ENCODE measurements around the gene TMEM120B. TPM values are rescaled to one million over a fixed set of nuclear protein-coding genes. Genes with fewer than 3 reads are reported as not detected.
A peak's percentile ranks its signal among the peaks of the same experiment; 100 is the strongest.

TMEM120B gene
- total RNA-seq, 2 donors from 2014 or later, result 13.2 to 14.2 TPM

GRCh38 chr12:121791671-121792551 lies 79.4 kb downstream of the TMEM120B start:
- H3K4me3 ChIP-seq, result no peak overlapping the region
- TF ChIP-seq POLR2A (IDR thresholded peaks at IDR 0.05), result no peak
- TF ChIP-seq, protein P1, sequence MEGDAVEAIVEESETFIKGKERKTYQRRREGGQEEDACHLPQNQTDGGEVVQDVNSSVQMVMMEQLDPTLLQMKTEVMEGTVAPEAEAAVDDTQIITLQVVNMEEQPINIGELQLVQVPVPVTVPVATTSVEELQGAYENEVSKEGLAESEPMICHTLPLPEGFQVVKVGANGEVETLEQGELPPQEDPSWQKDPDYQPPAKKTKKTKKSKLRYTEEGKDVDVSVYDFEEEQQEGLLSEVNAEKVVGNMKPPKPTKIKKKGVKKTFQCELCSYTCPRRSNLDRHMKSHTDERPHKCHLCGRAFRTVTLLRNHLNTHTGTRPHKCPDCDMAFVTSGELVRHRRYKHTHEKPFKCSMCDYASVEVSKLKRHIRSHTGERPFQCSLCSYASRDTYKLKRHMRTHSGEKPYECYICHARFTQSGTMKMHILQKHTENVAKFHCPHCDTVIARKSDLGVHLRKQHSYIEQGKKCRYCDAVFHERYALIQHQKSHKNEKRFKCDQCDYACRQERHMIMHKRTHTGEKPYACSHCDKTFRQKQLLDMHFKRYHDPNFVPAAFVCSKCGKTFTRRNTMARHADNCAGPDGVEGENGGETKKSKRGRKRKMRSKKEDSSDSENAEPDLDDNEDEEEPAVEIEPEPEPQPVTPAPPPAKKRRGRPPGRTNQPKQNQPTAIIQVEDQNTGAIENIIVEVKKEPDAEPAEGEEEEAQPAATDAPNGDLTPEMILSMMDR (IDR thresholded peaks at IDR 0.05), result no peak
- ATAC-seq, result no peak
- WGBS, 2 donors, result 75 to 82% methylated on average over 9 to 14 of the region's 14 CpGs
- H3K27me3 ChIP-seq, result no peaks in the 10 kb centered on the region
- DNase-seq, result no peak
- H3K4me1 ChIP-seq, result peaks cover 60% of the 10 kb centered on the region
- no peaks in the 10 kb centered on the region for H3K9me3 ChIP-seq
- H3K27ac ChIP-seq, result peak overlapping the region in 1 of 4 donors; percentile 62
- no peaks in the 10 kb centered on the region for H3K36me3 ChIP-seq (replicated peaks in 1 of 2; ENCODE audit: insufficient read depth in 1 of 2, low read depth in 2 of 2)
- intact Hi-C loops (cut with DNase I), result loop anchor here (10.0 kb wide), 1 partner anchor 93 kb away; the partner anchor contains the start of gene PSMD9

GRCh38 chr12:121792607-121793439 lies 80.3 kb downstream of the TMEM120B start:
- DNase-seq (peak in 1 of 4 donors; percentile 50), ATAC-seq (no peak)
- H3K36me3 ChIP-seq (replicated peaks in 1 of 2; ENCODE audit: insufficient read depth in 1 of 2, low read depth in 2 of 2), result no peaks in the 10 kb centered on the region
- peak overlapping the region; percentile 4 to 43 for H3K4me3 ChIP-seq
- H3K4me1 ChIP-seq, result peaks cover 62% of the 10 kb centered on the region
- no peaks in the 10 kb centered on the region for H3K27me3 ChIP-seq
- no peaks in the 10 kb centered on the region for H3K9me3 ChIP-seq
- 12 to 23% methylated on average over 27 to 48 of the region's 48 CpGs for WGBS, 2 donors
- no peak for TF ChIP-seq POLR2A (IDR thresholded peaks at IDR 0.05)
- TF ChIP-seq, protein P1 (IDR thresholded peaks at IDR 0.05), result no peak
- H3K27ac ChIP-seq, result peak overlapping the region; percentile 11 to 62 (median 26)
- intact Hi-C loops (cut with DNase I), result loop anchor here (10.0 kb wide), 1 partner anchor 92 kb away; the partner anchor contains the start of gene PSMD9

GRCh38 chr12:121793440-121793837 lies 80.9 kb downstream of the TMEM120B start, which contains the start of gene RHOF:
Gene RHOF, minus strand, starts transcription at chr12:121793688. Its CDS starts 55 bp downstream, at chr12:121793633.
- ATAC-seq, result no peak
- Histone ChIP-seq H3K4me3 (peak within 1 kb of the TSS; percentile 4 to 43), H3K27ac (peak within 1 kb of the TSS; percentile 89 to 100 (median 100)), H3K9me3 (no peaks in the 10 kb centered on the region), H3K4me1 (peaks cover 68% of the 10 kb centered on the region), H3K27me3 (no peaks in the 10 kb centered on the region), H3K36me3 (replicated peaks in 1 of 2; ENCODE audit: insufficient read depth in 1 of 2, low read depth in 2 of 2) (no peaks in the 10 kb centered on the region)
- intact Hi-C loops (cut with DNase I), result loop anchor here (10.0 kb wide), 1 partner anchor 91 kb away; the partner anchor contains the start of gene PSMD9
- TF ChIP-seq, protein P1 (IDR thresholded peaks at IDR 0.05), result no peak
- TF ChIP-seq POLR2A (IDR thresholded peaks at IDR 0.05), result no peak
- DNase-seq, result peak in 3 of 4 donors; percentile 44 to 54 (median 47)
- 0 to 1% methylated on average over 13 to 35 of the region's 36 CpGs for WGBS, 2 donors

DNA sequence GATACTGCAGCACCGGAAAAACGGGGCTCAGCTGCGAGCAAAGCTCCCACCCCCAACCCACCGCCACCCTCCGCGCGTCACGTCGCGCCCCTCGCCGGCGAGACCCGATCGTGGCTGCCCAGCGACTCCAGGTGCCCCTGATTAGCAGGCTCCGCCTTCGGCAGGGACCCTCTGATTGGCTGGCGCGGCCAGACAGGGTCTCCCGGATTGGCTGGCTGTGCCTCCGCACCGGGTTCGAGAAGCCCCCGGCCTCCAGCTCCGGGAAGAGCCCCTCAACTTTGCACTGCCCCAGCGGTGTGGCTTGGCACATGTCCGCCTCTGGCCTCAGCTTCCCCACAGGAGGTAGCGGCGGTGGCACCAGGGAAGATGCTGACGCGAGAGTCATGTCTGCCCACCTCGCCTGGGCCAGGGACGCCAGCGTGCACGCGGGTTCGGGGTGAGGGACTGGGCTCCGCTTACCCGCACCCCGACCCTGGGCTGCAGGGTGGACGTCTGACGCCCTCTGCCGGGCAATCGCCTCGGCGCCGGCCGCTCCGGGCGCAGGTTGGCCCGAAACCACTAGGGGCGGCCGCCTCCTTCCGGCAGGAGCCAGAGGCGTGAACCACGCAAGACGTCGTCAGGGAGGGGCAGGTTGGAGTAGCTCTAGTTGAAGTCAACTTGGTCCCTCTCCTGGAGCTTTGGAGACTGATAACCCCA lies 81.4 kb downstream of the TMEM120B start:
- WGBS, 2 donors, result 0 to 5% methylated on average over 19 to 58 of the region's 59 CpGs

More for the DNA sequence above, 81.4 kb downstream of the TMEM120B start:
- Histone ChIP-seq H3K27ac (peak overlapping the region; percentile 89 to 100 (median 100)), H3K9me3 (no peaks in the 10 kb centered on the region), H3K27me3 (no peaks in the 10 kb centered on the region), H3K4me1 (peaks cover 74% of the 10 kb centered on the region), H3K36me3 (replicated peaks in 1 of 2; ENCODE audit: insufficient read depth in 1 of 2, low read depth in 2 of 2) (no peaks in the 10 kb centered on the region), H3K4me3 (peak overlapping the region; percentile 4 to 43)
- intact Hi-C loops (cut with DNase I), result loop anchor here (10.0 kb wide), 1 partner anchor 91 kb away; the partner anchor contains the start of gene PSMD9
- DNase-seq (peak; percentile 92 to 93 (median 92)), ATAC-seq (peak; percentile 71)
- peak in 2 of 3 donors; percentile 51 to 55 for TF ChIP-seq POLR2A (IDR thresholded peaks at IDR 0.05)
- TF ChIP-seq, protein P1 (IDR thresholded peaks at IDR 0.05), result peak; percentile 100

Data from body of pancreas (tissue), 4 donors.